HG02623 (cell line): ENCODE measurements around the gene MED25.

Source experiments
- ATAC-seq: cut with Tn5 transposase; IDR thresholded peaks from one replicate; pipeline ENCODE4 v1.9.1; 2021; ENCODE audit warnings: moderate library complexity; ENCODE audit not compliant: unreplicated experiment

MED25 gene

DNA sequence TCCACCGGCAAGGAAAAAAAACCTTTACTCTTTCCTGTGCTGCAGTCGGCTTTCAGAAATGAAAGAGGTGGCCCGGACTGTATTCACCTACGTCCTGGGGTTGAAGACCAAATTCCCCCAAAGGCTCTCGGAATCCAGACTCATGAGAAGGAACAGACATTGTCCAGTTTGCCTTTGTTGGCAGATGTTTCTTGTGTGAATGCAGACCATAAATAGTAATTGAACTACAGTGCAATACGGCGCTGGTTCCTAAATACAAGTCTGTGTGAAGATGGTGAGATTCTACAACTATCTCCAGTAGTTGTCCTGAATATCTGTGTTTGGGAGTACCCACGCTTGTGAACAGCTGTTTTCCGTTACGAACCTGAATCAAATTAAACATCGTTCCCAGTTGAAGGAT is 21.6 kb downstream of the MED25 start:
- no peak for ATAC-seq

DNA sequence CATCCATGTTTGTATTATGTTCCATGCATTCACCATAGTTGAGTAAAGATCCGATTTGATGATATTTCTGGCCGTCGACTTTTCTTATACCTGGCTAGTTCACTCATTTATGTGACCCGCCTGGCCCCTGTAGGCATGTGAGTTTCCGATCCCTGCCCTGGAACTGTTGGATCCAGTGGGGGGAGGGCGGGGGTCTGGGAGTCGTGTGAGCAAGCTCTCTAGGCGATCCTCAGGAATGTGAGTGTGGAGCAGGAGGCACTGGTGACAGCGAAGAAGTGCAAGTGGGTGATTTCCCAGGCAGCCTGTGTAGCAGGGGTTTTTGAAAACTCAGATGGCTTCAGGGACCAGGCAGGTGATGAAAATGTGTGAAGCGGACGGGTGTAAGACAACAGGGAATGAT is 22.2 kb downstream of the MED25 start:
- no peak for ATAC-seq

DNA sequence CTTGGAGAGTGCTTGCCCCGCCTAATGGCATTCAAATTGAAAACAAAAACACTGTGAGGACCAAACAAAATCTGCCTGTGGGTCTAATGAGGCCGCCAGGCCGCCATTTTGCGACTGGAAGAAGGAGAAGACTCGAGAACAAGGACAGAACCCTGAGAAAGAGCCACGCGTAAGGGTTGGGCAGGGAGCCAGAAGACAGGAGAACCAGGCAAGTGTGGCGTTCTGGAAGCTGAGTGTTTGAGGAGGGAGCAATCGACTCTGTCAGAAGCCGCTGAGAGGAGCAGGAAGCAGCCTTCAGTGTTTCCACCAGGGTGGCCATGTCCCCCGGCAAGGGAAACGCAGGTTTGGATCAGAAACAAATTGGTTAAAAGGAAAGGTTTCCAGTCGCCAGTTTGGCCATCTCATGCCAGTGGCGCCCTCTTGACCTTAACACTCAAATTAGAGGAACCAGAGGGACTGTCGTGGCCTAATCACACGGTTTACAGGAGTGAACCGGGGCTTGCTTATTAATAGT is 22.7 kb downstream of the MED25 start:
- ATAC-seq: no peak

DNA sequence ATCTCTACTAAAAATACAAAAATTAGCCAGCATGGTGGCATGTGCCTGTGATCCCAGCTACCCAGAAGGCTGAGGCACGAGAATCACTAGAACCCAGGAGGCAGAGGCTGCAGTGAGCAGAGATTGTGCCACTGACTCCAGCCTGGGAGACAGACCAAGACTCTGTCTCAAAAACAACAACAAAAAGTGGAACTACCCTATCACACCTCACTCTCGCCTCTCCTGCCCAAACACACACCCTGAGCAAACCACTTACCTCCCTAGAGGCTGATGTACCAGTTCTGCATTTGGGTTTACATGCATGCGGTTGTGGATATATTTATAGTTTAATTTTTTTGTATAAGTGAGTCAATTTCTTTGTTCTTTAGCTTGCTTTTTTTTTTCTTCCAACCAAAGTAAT is 25.2 kb downstream of the MED25 start:
- ATAC-seq: no peak

DNA sequence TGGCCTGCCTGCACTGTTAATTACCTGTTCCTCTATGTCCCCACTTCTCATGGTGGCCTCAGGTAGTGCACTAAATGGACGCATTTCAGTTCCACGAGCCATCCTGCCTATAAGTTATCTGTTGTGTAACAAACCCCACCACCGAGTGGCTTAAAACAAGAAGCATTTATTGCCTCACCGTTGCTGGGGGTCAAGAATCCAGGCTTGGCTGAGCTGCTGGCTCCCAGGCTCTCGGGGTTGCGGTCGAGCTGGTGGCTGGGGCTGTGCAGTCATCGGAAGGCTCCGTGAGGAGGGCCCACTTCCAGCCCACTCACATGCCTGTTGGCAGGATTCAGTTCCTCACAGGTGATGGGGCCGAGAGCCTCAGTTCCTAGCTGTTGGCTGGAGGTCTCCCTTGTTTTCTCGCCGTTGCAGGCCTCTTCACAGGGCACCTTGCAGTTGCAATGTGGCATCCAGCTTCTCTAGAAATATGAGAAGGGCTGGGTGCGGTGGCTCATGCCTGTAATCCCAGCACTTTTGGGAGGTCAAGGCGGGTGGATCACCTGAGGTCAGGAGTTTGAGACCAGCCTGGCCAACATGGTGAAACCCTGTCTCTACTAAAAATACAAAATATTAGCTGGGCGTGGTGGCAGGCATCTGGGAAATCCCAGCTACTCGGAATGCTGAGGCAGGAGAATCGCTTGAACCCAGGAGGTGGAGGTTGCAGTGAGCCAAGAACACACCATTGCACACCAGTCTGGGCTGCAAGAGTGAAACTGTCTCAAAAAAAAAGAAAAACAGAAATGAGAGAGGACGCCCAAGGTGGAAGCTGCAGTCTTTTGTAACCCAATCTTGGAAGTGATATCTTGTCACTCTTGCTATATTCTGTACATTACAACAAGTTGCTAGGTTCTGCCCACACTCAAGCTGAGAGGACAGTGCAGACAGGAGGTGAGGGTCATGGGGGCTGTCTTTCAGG is 26.3 kb downstream of the MED25 start:
- ATAC-seq: no peak

DNA sequence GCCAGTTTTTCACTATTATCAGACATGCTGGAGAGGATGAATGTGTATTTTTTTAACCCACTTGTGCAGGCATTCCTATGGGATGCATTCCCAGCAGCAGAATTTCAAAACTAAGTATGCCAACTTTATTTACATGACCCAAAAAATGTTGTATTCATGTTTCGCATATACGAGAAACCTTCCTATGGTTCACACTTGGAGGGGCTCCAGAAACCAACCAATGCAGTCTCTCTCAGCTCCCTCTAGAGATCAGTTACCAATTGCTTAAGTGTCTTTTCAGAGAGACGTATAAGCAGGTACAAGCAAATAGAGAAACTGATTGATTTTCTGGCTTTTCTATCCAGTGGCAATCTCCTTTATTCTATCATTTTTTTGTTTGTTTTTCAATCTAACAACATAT is 27.3 kb downstream of the MED25 start:
- no peak for ATAC-seq

DNA sequence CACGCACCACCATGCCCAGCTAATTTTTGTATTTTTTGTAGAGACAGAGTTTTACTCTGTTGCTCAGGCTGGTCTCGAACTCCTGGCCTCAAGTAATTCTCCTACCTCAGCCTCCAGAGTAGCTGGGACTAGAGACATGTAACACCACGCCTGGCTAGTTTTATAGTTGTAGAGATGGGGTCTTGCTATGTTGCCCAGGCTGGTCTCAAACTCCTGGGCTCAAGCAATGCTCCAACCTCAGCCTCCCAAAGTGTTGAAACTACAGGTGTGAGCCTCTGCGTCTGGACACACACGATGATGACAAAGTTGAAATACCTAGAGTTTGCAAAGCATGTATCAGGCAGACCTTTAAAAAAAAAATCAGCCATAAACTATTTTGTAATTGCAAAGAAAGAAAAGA is 28.3 kb downstream of the MED25 start:
- no peak for ATAC-seq

DNA sequence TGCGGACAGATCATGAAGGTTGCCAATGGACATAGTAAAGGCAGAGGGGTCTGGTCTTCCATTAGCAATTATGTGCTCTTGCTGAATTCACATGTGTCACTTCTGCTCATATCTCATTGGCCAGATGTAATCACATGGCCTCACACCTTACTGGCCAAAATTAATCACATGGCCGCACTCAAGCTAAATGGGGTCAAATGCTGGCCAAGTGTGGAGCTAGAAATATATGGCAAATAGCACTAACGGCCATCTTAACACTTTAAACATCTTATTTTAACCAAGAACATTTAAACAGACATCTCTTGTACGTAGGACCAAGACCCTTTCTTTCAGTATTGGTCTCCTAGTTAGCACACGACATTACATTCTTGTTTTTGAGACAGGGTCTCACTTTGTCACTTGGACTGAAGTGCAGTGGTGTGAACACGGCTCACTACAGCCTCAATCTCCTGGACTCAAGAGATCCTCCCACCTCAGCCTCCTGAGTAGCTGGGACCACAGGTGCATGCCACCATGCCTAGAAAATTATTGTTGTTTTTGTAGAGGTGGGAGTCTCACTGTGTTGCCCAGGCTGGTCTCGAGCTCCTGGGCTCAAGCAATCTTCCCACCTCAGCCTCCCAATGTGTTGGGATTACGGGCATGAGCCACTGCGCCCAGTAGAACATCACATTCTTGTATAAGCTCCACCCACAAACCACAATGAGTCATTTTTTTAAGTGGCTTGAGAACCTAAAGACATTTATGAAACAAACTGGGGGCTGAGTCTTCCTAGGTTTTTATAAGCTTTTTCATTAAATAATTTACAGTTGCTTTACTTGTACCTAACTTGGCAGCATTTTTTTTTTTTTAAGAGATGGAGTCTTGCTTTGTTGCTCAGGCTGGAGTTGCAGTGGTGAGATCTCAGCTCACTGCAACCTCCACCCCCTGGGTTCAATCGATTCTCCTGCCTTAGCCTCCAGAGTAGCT is 29.9 kb downstream of the MED25 start:
- no peak for ATAC-seq

DNA sequence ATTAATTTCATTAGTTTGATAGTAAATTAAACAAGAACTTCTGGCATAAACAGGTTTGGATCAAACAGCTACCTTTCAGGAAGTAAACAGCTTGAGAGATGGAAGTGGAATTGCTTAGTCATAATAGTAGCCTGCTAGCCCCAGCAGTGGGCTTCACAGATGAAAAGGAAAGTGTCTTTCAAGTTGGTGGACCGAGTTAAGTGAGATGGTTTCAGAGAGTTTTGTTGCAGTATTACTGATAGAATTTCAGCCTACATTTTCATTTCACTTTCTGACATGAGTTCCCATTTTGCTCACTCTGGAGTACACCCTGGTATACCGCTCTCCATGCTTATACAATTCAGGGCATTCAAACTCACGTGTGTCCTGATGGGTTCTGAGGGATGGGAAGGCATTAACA is 30.8 kb downstream of the MED25 start:
- no peak for ATAC-seq

DNA sequence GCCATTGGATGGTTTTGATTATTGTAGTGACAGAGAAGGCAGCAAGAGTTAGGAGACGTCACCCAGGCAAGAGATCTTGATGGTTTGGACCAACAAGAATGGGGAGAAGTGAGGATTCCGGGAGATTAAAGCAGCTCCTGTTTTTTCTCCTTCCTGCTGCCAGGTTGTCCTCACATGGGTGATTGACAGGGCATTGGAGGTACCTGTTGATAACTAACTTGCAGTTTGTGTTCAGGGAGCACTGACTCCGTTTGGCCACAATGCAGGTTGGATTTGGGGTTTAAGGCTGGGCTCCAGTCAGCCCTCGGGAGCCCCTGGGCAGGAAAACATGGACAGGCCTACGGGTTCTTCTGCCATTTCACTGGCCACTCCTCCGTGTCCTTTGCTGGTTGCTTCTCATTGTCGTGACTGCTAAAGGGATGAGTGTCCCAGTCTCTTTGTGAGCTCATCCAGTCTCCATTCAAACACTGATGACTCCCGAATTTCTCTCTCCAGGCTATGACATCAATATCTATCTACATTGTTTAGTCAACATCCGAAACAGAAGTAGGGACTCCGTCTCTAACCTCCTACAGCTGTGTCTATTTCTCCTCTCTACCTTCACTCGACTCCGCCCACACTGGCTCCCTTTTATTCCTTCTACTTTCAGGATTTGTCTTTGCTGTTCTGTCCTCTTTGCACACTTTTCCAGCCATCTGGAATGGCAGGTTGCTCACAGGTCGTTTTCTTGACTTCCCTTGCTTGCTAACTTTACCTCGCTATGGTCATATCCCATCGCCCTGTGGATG is 31.5 kb downstream of the MED25 start:
- no peak for ATAC-seq

DNA sequence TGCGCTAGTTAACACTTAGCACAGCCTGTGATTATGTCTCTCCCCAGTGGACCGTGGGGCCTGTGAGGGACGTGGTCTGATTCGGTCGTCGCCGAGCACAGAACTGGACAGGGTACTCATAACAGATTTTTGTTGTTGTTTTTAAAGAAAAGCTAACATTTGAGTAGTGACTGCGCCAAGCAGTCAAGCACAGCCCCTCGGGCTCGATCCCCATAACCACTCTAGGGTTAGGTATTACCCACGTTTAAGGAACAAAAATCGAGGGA is 32.1 kb downstream of the MED25 start:
- ATAC-seq: no peak

DNA sequence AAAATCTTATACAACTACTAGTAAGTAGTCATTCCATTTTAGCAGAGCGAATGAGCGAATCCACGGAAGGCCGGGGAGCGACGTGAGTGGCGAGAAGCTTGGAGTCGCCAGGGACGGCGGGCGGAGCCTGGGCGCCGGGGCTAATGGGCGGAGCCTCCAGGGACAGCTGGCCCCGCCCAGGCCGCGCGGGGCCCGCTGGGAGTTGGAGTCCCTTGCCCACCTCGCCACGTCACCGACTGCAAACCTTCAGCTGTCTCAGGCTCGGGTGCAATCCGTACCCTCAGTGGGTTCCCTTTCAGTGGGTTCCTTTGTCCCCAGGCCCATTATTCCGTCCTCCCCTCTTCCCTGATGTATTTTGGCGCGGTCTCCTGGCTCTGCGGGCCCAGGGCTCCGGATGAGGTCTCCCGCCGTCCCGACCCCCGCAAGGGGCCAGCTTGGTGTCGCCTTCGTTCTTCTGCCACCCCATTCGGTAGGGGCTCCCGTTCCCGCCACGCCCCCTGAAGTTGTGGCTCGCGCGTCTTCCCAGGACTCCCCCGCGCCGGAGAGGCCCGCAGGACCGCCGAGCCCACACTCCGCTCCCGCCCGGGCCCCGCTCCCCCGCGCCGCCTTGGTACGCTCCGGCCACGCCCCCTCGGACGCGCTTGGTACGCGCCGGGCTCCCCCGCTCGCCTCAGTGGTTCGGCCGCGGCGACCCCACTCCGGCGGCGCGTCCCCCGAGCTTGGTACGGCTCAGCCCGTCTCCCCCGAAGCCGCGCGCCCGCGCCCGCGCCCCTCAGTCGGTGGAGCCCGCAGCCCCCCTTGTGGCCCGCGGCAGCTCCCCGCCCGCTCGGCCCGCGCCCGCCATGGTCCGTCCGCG is 32.6 kb downstream of the MED25 start, which contains the start of gene PTOV1:
TSS of gene PTOV1 (plus strand) at position 673 of the 856 bp plus-strand sequence.
- ATAC-seq: peak; percentile 54

DNA sequence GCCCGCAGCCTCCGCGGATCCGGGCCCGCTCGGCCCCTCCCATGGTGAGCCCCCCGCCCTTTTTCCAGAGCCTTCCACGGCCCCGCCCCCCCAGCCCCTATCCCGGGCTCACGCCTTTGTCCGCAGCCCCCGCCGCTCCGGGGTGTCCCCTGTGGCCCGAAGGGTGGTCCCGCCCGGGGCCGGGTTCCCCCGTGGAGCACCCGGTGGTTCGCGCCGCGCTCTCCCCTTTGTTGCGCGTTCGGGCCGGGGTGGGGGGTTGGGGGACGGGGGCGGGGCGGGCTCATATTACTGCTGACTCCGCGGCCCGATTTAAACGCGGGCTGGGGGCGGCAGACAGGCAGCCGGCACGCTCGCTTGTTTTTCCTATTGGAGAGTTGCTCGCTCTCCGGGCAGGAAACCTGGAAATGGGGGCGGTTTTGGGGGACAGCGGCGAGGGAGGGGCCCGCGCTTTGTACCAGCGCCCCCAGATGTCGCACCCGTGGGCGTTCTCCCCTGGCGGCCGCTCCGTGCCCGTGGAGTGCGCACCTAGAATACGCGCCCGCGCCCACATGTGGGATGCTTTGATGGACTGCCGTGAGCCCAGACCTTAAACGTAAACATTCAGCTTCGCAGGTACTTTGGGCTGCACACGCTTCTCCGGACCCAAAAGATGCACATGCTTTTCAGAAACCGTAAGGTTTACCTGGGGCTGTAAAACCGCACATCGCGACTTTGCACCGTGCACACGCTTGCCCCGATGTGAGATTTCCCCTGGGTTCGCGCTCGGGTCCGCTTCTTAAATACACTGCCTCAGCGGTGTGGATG is 33.6 kb downstream of the MED25 start:
- ATAC-seq: no peak

DNA sequence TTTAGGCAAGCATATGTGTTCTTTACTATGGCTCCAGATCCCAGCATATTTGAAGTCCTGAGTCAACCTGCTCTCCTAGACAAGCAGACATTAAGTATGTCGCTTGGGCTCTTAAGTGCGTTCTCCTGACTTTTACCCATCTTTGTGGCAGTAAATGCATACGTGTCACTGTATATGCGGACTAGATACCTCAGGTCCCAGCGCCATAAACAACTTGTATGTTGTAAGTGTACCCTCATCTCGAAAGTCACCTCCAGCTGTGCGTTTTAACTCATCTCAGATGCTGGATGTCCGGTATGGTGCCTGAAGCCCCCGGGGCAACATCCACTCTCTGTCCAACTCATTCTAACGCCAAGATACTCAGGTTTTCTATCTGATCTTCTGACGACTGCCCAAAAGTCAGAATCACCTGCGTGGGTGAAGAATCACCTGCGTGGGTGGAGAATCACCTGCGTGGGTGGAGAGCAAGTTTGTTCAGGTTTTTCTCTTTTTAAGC is 34.6 kb downstream of the MED25 start:
- no peak for ATAC-seq

DNA sequence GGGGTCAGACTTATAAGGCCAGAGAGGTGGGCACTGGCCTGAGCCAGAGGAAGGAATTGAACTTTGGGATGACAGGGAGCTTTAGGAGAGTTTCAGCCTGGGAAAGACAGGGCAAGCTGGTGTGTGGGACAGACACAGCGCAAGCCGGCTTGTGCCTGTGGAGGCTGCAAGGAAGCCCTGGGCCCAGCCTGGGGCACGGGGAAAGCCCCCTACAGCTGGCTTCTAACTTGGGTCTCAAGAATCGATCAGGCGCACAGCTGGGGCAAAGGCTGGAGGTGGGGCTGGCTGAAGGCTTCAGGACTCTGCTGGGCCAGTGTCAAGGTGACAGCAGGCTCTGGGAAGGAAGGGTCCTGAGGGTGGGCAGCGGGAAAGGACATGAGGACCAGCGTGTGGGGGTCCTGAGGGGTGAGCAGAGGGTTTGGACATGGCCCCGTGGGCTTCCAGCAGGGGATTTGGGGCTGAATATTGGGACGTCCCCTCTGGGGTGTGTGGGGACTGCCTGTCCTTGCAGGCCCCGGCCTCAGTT is 35.8 kb downstream of the MED25 start:
- ATAC-seq: no peak

DNA sequence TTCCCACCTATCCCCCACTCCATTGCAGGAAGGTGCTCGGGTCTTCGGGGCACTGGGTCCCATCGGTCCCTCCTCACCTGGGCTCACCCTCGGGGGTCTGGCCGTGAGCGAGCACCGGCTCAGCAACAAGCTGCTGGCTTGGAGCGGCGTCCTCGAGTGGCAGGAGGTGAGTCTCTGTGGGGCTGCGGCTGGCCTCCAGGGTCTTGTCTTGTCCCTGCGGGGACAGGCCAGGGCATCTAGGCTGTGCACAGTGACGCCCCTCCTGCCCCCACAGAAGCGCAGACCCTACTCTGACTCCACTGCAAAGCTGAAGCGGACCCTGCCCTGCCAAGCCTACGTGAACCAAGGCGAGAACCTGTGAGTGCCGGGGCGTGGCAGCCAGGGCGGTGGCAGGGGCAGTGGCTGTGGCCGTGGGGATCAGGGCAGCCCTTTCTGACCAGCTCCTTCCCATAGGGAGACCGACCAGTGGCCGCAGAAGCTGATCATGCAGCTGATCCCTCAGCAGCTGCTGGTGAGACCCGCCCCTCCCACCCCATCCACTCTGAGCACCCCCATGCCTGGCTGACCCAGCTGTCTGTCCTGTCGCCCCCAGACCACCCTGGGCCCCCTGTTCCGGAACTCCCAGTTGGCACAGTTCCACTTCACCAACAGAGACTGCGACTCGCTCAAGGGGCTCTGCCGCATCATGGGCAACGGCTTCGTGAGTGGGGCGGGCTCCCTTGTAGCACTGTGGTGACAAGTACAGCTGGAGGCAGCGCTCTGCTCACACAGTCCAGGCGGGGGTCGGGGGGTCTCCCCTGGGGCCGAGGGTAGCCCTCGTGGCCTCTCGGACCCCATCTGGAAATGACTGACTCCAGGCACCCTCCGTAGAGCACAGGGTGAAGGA is 36.5 kb downstream of the MED25 start:
- no peak for ATAC-seq

DNA sequence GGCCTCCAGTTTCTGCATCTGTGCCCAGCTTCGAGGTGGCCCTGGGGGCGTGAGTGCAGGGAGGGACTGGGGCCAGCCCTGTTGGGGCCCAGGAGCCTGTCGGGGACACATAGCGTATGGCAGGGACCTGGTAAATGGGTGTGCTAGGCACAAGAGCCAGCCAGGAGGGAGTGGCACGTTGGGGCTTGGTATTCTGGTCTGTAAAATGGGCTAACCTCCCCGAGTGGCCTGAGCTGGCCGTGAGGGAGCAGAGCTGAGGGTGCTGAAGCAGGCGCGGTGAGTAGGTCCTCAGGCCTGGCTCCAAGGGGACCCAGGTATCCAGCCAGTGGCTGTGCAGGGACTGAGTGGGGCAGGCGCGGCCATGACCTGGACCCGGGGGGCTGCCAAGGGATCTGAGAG is 37.2 kb downstream of the MED25 start:
- ATAC-seq: no peak
